OCI-LY7 (cell line): ENCODE data around the gene BPGM. TPM values are rescaled to one million over a fixed set of nuclear protein-coding genes. Genes with fewer than 3 reads are reported as not detected.

Source experiments
- BruUV-seq: library from RNA; stranded (reverse); fragments of 400-500 nt; replicated peaks from 2 replicates; lab custom pipeline; 2021; lab: Mats Ljungman, UMichigan
- CTCF ChIA-PET: fragments of 300-600 bp; sonication (Branson Sonifier 250); formaldehyde crosslinking; loops from one replicate; lab custom pipeline; 2022; ENCODE audit warnings: antibody characterized with exemption; ENCODE audit not compliant: unreplicated experiment; lab: Charles Lee
- POLR2A ChIA-PET: fragments of 300-600 bp; sonication (Branson Sonifier 250); formaldehyde crosslinking; loops from one replicate; lab custom pipeline; 2022; ENCODE audit warnings: antibody characterized with exemption; lab: Charles Lee
- DNase-seq: peaks from one replicate; pipeline ENCODE4 v3.0.0-alpha.2; 2015; ENCODE audit warnings: low spot score
- H2AFZ ChIP-seq: fragments of 200-600 bp; sonication (generic), shearing (Covaris generic); 2 replicates; pipeline ENCODE4 v1.6.1; 2014; ENCODE audit warnings: mild to moderate bottlenecking, antibody characterized with exemption, low read length, moderate library complexity
- H3K27ac ChIP-seq: fragments of 200-600 bp; sonication (generic); 2 replicates; pipeline ENCODE4 v1.5.1; 2014; ENCODE audit warnings: mixed run types, low read depth, mild to moderate bottlenecking, moderate library complexity, low read length, inconsistent platforms; ENCODE audit not compliant: poor library complexity, severe bottlenecking
- H3K36me3 ChIP-seq: fragments of 200-600 bp; sonication (generic); 2 replicates; pipeline ENCODE4 v1.6.1; 2014; ENCODE audit warnings: mild to moderate bottlenecking, antibody characterized with exemption, low read length, moderate library complexity, mixed read lengths; ENCODE audit not compliant: insufficient read depth
- H3K4me1 ChIP-seq: fragments of 200-600 bp; sonication (generic); 2 replicates; pipeline ENCODE4 v1.5.1; 2014; ENCODE audit warnings: mild to moderate bottlenecking, low read length; ENCODE audit not compliant: insufficient read depth, poor library complexity, severe bottlenecking
- H3K4me2 ChIP-seq: fragments of 200-600 bp; sonication (generic); 2 replicates; pipeline ENCODE4 v1.6.1; 2014; ENCODE audit warnings: mild to moderate bottlenecking, low read length
- H3K4me3 ChIP-seq: fragments of 200-600 bp; sonication (generic); 2 replicates; pipeline ENCODE4 v1.5.1; 2014; ENCODE audit warnings: mild to moderate bottlenecking, low read depth, low read length; ENCODE audit not compliant: poor library complexity, severe bottlenecking
- H3K79me2 ChIP-seq: fragments of 200-600 bp; sonication (generic); 2 replicates; pipeline ENCODE4 v1.6.1; 2016; ENCODE audit warnings: low read depth, mild to moderate bottlenecking, low read length, moderate library complexity, mixed read lengths; ENCODE audit not compliant: insufficient read depth
- H3K9me2 ChIP-seq: fragments of 200-600 bp; sonication (generic); 2 replicates; pipeline ENCODE4 v1.6.1; 2016; ENCODE audit warnings: mild to moderate bottlenecking, low read length, mixed read lengths; ENCODE audit not compliant: insufficient read depth
- H3K9me3 ChIP-seq: fragments of 200-600 bp; sonication (generic); 2 replicates; pipeline ENCODE4 v1.6.1; 2014; ENCODE audit warnings: mild to moderate bottlenecking, mixed run types, low read length, mixed read lengths
- H4K20me1 ChIP-seq: fragments of 200-600 bp; sonication (generic); 2 replicates; pipeline ENCODE4 v1.6.1; 2014; ENCODE audit warnings: mild to moderate bottlenecking, antibody characterized with exemption, low read length, moderate library complexity, mixed read lengths; ENCODE audit not compliant: insufficient read depth
- CTCF ChIP-seq: fragments of 200-600 bp; sonication (generic); conservative IDR thresholded peaks from 2 replicates; pipeline ENCODE4 v1.5.1; 2014; ENCODE audit warnings: mild to moderate bottlenecking, antibody characterized with exemption, low read length, moderate library complexity, mixed read lengths
- EZH2phosphoT487 ChIP-seq: fragments of 200-600 bp; sonication (generic); IDR thresholded peaks from 2 replicates; pipeline ENCODE4 v1.6.1; 2018; ENCODE audit warnings: low read depth, borderline replicate concordance, mild to moderate bottlenecking, mixed run types, antibody characterized with exemption, low read length, moderate library complexity, mixed read lengths
- intact Hi-C: fragments of 100-400 bp; cut with micrococcal nuclease; formaldehyde crosslinking; loops from one replicate; pipeline ENCODE4 v1.10.0; 2022; ENCODE audit not compliant: unreplicated experiment
- total RNA-seq, 2 experiments: library from RNA; depleted of rRNA in 1 of 2; stranded (reverse); fragments of >200 nt in 1 of 2; shearing (Covaris generic) in 1 of 2; gene quantifications; 2 replicates each; pipeline ENCODE4 v1.2.3, GENCODE V29; 2014 to 2022

Gene BPGM
- total RNA-seq, 2 experiments from 2014 or later = 16.6 to 18.7 TPM

- intact Hi-C loops = no loop called here
- no peak overlapping the region for H3K4me3 ChIP-seq
- no peaks in the 10 kb centered on the region for H3K36me3 ChIP-seq
- H3K4me1 ChIP-seq = no peaks in the 10 kb centered on the region
- H3K79me2 ChIP-seq = no peaks in the 10 kb centered on the region
- no peak overlapping the region for H3K4me2 ChIP-seq
- H3K9me2 ChIP-seq = no peaks in the 10 kb centered on the region
- CTCF ChIA-PET = interaction anchor here (1.0 kb wide), 1 partner anchor 17 kb away, joined by 3 read pairs; no protein-coding TSS in a partner anchor
- no TSS peak for BruUV-seq
- no peak for TF ChIP-seq EZH2phosphoT487
- no peak for TF ChIP-seq CTCF
- H4K20me1 ChIP-seq = no peaks in the 10 kb centered on the region
- POLR2A ChIA-PET = interaction anchor here (0.9 to 1.2 kb wide), 2 partner anchors 13 to 17 kb away, joined by 5 to 6 read pairs; no protein-coding TSS in a partner anchor
- no peak overlapping the region for H3K27ac ChIP-seq
- H2AFZ ChIP-seq = no peak overlapping the region
- H3K9me3 ChIP-seq = no peaks in the 10 kb centered on the region
- no peak for DNase-seq
These were observed 62.5 kb downstream of the BPGM start for GRCh38 chr7:134709197-134709596.

- CTCF ChIA-PET = no interaction called here
- H3K4me3 ChIP-seq = no peak overlapping the region
- TF ChIP-seq CTCF (no peak), EZH2phosphoT487 (no peak)
- H3K9me3 ChIP-seq = no peaks in the 10 kb centered on the region
- H3K4me1 ChIP-seq = no peaks in the 10 kb centered on the region
- H3K4me2 ChIP-seq = no peak overlapping the region
- no peak overlapping the region for H2AFZ ChIP-seq
- intact Hi-C loops = no loop called here
- POLR2A ChIA-PET = interaction anchor here (0.7 to 0.8 kb wide), 2 partner anchors 18 to 21 kb away, joined by 3 to 4 read pairs; no protein-coding TSS in a partner anchor
- no TSS peak for BruUV-seq
- H3K9me2 ChIP-seq = no peaks in the 10 kb centered on the region
- no peaks in the 10 kb centered on the region for H4K20me1 ChIP-seq
- no peak overlapping the region for H3K27ac ChIP-seq
- H3K79me2 ChIP-seq = no peaks in the 10 kb centered on the region
- DNase-seq = no peak
- H3K36me3 ChIP-seq = no peaks in the 10 kb centered on the region
These were observed 63.8 kb downstream of the BPGM start for GRCh38 chr7:134710511-134710853.

GRCh38 chr7:134710854-134711624 is 64.4 kb downstream of the BPGM start:
- Histone ChIP-seq H3K4me1 (no peaks in the 10 kb centered on the region), H3K27ac (no peak overlapping the region), H4K20me1 (no peaks in the 10 kb centered on the region), H2AFZ (no peak overlapping the region), H3K79me2 (no peaks in the 10 kb centered on the region), H3K4me2 (no peak overlapping the region), H3K36me3 (no peaks in the 10 kb centered on the region), H3K9me2 (no peaks in the 10 kb centered on the region), H3K4me3 (no peak overlapping the region), H3K9me3 (no peaks in the 10 kb centered on the region)
- no peak for DNase-seq
- CTCF ChIA-PET = interaction anchor here (0.6 kb wide), 3 partner anchors 198 to 563 kb away, joined by 3 to 9 read pairs (median 4); no protein-coding TSS in a partner anchor
- POLR2A ChIA-PET = interaction anchor here (0.6 kb wide), 1 partner anchor 90 kb away, joined by 3 read pairs; no protein-coding TSS in a partner anchor
- BruUV-seq = no TSS peak
- TF ChIP-seq CTCF = no peak
- no peak for TF ChIP-seq EZH2phosphoT487
- intact Hi-C loops = no loop called here
